ENCODE results near the gene ATP8A2.
A peak's percentile ranks its signal among the peaks of the same experiment; 100 is the strongest.

ATP8A2 gene

DNA sequence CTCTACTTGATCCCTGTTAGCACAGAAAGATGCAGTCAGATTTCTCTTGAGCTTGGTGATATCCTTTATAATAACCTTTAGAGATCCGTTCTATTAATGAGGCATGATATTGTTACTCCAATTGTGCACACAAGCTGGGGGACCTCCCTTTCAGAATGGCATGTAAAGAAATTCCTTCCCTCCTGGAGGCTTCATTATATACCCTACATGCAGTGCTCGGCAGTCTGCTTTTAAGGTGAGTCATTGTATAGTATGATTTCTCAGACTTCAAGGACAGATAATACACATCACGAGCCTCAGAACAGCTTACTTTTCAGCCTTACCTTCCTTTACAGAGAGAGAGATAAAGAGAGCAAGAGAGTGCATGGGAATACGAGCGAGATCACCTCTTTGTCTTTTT, 261.3 kb downstream of the ATP8A2 start:
- DNase-seq: no peak

DNA sequence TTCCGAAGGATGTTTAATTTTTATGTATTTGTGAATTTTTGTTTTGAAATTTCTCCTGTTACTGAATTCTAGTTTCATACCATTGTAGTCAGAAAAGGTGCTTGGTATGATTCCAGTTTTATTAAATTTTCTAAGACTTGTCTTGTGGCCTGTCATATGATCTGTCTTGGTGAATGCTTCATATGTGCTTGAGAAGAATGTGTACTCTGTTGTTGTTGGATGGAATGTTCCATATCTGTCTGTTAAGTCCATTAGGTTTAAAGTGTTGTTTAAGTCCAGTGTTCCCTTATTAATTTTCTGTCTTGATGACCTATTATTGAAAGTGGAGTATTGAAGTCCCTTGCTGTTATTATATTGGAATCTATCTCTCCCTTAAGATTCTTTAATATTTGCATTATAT, 273.9 kb downstream of the ATP8A2 start:
- DNase-seq: no peak

DNA sequence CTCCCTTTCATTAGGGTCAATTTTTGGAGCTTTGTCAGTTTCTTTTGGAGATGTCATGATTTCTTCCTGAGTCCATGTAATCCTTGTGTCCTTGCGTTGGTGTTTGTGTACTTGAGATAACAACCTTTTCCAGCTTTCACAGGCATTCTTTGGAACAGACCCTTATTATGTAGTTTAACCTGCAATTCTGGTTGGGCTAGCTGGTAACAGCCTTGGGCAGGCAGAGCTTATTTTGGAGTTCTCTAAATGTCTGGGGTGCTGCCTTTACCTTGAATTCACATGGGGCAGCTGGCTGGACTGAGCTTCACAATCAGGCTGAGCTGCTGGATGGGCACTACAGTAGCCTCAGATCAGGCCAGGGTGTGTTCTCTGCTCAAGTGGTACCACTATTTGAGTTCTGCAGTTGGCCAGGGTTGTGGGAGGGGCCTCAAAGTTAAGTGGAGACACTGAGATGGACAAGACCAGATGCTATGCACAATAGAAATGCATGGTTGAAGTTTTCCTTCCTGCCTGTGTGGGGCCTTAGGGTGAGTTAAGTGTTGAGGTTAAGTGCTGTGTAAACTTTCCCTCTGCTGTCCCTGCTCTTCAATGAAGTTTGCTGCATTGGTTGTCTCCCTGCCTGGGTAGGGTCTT, 277.3 kb downstream of the ATP8A2 start:
- no peak for DNase-seq

DNA sequence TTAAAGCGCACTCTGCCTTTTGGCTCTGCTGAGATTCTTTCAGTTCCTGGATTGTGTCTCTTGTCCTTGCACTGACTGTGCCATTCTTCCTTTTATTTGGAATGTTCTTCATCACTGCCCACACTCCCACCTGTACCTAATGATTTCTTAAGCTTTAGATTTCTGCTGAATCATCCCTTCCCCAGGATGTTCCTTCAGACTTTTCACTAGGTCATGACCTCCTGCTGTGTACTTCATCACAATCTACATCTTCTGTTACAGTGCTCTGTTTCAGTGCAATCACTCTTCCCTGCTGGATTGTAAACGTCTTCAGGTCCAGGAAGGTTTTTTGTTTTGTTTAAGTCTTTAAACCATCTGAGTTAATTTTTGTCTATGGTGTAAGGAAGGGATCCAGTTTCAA, 281.0 kb downstream of the ATP8A2 start:
- DNase-seq: no peak

DNA sequence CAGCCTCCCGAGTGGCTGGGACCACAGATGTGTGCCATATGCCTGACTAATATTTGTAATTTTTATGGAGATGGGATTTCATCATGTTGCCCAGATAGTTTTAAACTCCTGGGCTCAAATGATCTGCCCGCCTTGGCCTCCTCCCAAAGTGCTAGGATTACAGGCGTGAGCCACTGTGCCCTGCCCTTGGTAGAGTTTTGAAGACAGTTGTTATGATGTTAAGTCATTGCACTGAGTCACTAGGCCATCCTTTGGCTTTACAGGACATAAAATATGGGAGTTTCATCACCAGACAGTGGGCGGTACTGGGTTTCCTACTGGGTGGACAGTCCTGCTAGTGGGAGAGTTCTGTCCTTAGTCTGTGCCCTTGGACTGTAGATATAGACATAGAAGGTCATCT, 282.5 kb downstream of the ATP8A2 start:
- DNase-seq: no peak

DNA sequence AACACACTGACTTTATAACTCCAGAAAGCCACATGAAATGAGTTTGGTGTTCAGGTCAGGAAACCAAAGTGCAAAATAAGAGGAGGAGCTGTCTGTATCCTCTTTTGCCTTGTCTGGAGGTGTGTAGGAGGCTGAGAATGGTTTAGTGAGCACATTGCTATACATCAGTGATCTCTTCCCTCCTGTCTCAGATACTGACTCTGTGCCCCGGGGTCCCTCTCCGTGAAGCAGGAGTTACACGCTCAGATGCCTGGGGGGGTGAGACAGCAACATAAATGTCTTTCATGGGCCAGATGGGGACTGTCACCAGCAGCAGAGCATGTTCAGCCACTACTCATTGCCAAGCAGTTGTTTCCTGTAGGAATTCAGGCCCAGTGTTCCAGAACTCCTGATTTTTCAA, 285.4 kb downstream of the ATP8A2 start:
- no peak for DNase-seq

DNA sequence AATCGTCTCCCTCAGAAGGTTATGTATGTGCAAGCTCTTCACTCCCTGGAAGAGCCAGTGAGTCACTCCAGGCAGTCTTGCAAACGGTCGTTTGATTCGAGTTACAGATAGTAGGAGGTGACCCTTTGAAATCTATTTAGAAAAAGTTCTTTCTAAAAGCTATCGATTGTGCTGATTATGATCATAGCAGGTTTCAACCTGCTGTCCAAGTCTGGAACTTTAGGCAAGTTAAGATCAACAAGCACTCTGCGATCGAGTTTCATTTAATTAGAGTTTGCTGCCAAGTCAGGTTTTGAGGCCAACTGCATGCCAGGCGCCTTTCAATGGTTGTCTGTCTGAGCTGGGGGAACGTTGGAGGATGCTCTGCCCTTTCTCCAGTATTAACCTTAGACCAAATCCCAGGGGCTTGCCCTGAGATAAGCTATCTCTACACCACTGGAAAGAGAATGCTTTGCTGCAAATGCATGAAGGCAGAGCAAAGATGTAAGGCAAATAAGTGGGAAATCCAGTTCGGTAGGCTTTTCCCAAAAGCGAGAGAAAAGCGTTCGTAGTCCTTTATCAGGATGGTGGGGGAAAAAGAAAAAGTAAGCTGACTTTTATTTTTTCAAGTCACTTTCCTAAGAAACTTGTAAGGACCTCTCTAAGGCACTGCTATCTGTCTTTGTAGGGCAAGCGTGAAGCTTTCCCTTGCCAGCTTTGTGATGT, 287.5 kb downstream of the ATP8A2 start:
- DNase-seq: peak; percentile 85

DNA sequence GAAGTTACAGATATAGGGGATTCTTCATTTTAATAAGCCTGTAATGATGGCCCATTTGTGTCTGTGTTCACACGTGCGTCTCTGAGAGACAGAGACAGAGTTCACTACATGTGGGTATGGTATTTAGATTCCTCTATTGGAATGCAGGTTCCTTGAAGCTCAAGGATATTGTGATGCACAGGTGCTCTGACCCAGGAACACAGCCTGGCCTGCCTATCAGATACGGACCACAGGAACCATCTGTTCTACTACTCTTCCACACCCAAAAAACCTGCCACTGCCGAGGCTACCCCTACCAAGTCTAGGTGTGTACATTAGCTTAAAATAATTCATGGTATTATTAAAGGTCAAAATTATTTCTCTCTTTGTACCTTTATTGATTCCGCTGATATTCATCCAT, 289.2 kb downstream of the ATP8A2 start:
- DNase-seq: no peak

DNA sequence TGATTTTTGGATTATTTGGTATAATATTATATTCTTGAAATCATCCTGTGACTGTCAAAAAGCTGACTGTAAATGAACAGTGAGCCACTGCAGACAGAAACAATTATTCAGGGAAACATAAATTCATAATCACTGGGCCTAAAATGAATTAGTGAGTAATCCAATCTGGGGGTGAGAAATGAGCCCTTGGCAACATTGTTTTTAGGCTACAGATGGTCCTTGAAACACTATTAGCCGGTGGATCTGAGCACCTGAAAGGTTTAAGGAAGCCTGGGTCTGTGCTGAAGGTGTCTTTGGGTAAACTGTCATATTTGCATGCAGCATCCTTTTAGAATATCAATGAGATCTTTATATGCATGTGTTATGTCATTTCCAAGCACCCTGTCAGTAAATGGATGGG, 290.7 kb downstream of the ATP8A2 start:
- DNase-seq: no peak

DNA sequence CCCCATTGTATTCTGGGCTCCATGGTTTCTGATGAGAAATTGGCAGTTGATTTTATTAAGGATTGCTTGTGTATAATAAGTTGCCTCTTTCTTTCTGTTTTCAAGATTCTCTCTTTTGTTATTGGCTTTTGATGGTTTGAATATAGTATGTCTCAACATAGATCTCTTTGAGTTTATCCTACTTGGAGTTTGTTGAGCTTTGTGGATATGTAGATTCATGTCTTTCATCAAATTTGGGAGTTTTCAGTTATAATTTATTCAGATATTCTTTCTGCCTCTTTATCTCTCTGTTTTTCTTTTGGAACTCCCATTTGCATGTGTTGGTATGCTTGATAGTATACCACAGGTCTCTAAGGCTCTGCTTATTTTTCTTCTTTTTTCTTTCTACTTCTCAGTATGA, 296.6 kb downstream of the ATP8A2 start:
- no peak for DNase-seq

DNA sequence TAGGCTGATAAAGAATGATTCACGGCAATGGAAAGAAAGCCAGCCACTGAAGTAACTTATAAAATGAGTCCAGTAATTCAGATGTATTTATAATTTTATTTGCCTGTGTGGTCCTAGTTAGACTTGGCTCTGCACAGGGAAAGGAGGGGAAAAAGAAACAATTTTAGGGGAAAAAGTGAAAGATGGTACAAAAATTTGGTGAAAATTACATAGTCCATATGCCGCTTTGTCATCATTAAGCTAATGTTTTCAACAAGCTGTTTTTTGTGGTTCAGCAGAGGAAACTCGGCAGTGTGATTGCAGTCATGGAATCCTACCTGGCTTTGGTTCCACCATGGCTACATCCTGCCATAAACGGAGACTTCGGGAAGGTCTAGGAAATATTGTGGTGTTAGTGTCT, 301.9 kb downstream of the ATP8A2 start:
- DNase-seq: no peak

DNA sequence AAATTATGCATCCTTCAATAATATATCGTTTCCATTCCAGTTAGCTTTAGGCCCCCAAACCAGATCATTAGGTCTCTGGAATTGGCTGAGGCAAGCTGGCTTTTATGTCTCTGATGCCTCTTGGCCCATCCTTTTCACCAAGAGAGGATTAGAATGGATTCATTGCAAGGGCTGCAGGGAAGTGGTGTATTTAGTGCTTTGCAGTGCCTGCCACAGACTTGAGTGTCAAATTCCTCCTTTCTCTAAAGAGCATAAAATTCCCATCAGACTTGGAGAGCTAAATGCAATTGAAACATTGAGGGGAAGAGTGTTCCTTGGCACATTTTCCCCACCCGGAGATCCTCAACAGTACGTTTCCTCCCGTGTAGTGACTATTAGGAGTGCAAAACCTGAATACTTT, 302.6 kb downstream of the ATP8A2 start:
- DNase-seq: no peak

DNA sequence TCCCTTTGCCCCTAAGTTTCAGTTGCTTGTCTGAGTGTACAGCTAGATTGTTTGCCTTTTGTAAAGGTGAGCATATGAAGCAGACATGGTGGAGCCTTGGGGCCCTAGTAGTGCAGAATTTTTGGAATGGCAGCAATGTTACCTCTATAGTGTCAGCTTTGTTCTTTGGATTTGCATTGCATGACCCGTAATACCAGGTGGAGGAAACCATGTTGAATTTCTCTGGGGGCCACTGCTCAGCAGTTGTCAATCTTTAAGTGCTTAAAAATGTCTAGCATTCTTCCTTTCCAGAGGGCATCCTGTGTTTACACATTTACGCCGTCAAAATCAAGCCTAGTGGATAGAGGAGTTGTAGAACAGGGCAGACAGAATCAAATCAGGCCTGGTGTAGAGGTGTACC, 303.3 kb downstream of the ATP8A2 start:
- no peak for DNase-seq

DNA sequence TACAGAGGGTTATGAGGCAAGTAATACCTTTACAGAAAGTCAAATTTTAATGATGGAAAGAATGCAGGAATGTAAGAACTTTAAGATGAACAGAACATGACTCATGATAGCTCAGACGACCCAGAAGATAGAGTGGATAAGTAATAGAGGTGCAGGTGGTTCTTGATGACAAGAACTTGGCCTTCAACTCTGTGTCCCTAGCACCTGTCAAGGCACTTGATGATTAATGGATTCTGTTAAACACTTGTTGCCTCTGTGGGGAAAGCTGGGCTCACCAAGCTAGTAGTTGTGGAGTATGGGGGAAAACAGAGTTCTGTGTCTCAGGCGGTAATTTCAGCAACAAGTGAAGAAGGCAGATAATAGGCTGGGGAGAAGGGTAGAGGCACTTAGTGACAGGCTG, 306.2 kb downstream of the ATP8A2 start:
- DNase-seq: no peak

DNA sequence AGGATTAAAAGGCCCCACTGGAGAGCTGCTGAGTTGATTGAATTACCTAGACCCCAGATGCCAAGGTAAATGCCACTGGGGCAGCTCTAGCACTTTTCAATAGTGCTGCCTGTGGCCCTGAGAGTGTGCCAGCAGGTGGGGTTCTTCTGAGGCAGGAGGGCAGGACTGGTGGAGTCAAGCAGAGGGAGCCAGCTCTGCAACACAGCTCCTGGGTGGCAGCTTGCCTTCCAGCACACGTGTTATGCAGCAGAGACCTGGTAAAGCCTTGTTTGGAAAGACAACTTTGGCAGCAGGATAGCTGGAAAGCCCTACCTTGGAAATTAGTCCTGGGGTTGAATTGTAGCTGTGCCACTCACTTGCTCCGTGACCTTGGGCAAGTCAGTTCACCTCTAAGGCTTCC, 306.6 kb downstream of the ATP8A2 start:
- no peak for DNase-seq

DNA sequence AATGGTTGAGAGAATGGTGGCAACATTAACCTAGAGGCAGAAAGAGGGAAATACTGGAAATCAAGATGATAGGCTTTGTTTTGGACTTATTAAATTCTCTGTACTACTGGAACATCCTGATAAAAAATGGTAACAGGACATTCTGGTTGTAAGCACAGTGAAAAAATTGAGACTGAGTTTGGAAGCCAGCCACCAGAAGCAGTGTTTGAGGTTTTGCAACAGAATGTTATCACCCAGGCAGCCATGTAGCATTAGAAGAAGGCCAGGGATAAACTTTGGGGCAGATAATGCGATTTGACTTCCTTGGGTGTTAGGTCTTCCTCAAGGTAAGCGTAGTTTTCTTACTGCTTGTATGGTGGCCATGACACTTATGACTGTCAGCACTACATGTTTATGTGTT, 307.4 kb downstream of the ATP8A2 start:
- no peak for DNase-seq

DNA sequence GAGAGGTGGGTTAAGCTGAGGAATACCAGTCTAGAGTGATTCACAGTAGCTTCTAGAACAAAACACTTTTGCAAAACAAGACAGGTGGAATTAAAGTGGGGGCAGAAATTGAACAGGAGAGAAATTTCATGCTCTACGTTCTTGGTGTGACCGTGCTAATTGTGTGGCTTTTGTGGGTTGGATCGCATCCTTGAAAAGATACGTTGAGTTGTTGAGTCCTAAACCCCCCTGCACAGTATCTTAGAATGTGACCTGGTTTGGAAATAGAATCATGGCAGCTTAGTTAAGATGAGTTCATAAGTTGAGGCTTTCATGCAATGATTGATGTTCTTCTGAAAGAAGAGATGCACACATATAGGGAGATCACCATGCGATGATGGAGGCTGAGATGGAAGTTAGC, 308.2 kb downstream of the ATP8A2 start:
- no peak for DNase-seq

DNA sequence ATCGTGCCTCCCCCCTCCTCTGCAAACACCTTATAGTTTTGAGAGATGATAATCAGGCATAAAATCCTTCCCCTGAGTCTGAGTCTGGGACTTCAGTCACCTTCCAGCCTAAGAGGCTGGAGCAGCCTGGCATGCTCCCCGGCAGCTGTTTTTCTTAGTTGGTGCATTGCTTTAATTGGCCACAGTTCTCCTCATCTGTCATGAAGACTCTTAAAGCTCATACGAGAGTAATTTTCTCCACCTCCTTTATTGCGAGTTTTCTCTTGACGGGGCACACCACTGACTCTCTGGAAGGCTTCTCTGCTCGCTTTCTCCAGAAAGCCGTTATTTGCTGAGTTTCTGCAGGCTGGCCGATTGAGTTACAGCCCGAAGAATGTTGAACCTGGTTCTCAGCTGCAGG, 310.5 kb downstream of the ATP8A2 start:
- no peak for DNase-seq

DNA sequence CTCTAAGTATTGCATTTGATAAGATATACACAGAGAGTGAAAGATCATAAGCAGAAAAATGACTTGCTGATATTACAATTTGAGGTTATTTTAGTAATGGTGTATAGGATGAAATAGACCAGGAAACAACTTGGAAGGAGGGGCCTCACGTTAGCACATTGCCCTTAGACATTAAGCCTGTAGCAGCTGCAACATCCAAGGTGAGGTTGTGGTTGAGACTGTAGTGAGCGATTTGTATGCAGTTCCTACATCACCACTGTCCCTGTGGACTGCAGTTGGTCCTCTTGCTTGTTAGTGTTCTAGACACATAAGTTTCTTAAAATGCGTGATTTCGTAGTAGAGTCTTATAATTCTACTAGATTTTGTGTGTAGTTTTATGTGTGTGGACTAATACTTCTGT, 311.3 kb downstream of the ATP8A2 start:
- DNase-seq: no peak

DNA sequence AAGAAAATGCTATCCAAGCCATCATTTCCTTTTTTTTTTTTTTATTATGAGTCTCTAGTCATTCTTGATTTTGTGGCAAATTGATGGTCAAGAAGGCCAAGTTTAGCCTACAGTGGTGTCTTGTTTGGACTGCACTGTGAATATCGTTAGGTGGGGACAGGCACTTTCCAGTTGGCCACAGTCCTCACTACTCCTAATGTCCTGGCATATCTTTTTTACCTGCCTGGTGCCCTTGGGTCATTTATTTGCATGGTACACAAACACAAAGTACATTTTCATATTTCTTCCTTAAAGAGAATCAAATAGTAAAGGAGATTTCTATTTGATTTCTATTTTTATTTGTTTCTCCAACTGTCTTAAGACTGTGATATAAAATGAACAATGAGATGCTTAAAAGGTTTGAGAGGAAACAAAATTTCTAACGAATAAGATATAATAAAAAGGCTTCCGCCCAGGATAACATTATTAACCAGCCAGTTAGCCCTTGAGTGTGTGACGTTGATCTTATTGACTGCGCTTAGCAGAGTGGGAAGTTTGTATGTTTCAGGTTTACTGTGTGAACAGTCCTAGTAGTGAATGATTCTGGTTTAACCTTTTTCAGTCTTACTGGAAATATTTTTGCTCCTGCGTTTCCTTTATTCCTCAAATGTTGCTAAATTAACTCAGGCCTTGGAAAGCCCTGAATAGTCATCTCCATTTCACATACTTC, 312.0 kb downstream of the ATP8A2 start:
- DNase-seq: no peak

DNA sequence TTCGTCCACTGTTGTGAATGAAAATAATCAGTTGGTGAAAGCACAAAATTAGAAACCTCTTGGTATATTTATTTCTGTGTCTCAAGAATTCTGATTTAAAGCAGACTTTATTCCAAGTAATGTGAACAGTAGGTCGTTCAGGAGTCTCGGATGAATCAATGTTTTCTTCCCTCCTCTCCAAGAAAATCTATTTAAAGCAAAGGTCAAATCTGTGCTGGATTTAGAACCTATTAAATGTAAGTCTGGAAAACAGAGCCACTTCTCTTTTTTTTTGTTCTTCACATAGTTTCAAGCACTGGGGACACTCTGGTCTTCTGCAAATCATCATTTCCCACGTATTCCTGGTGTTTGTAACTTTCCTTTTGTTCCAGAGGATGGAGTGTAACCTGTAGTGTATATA, 312.7 kb downstream of the ATP8A2 start:
- DNase-seq: no peak

DNA sequence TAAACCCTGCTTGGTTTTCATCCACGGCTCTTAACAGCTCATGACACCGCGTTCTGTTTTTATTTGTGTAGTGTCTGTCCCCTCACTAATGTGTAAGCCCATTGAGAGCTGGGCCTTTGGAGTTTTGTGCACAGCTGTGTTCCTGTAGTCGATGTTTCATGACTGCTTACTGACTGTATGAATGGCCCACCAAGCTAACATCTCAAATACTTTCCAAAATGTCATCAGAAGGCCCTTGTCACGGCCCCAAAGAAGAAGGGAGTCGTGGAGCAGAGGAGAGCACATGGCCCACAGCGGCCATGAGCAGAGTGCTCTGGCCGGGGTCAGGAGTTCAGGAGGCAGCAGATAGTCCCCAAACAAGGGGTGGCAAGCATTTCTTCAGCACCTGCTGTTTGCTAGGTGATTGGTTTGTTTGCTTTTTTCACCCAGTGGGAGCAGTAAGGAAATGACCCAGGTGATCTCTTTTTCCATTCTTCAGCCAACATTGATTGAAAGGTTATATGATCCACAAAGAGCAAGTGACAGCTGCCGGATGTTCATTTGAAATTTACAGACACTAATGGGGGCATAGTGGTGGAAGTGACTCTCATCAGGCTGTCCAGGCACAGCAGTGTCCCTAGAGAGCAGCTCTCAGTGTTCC, 315.2 kb downstream of the ATP8A2 start:
- peak; percentile 17 for DNase-seq

DNA sequence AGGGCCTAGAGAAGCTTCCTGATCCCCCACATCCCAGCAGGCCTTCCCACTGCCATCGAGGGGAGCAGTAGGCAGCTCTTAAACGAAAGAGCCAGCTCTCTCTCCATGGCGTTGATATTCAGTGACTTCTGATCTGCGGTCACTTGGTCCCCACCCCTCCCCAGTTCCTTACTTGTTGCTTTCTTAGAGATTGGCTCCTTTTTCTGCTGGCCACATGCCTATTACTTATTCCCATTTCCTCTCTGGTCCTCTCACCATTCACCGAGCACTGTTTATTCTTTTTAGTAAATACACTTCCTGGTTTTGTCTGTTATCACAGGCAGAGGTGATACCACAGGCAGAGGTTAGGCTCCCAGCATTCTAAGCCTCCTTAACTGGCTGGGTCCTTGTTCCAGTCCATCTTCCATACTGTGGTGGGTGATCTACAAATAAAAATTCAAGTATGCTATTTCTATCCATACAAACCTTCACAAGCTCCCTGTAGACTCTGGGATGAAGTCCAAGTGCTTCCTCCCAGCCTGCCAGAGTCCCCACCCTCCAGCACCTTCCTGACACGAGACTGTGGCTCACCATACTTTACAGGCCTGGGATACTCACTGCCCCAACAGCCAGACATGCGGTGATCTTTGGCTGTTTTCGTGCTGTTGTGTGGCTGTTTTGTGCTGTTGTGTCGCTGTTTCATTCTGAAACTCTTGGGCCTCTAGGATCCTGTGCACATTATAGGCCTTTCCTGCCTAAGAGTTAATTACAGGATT, 315.9 kb downstream of the ATP8A2 start:
- peak; percentile 18 for DNase-seq
